ENCODE data around the gene ANKRD55. TPM values are rescaled to one million over a fixed set of nuclear protein-coding genes. Genes with fewer than 3 reads are reported as not detected.

ANKRD55 gene
- total and polyA plus RNA-seq, 2 donors (not counting 1 experiment from before 2014, with no cell fraction given) = 0.07 TPM; not detected in 1

DNA sequence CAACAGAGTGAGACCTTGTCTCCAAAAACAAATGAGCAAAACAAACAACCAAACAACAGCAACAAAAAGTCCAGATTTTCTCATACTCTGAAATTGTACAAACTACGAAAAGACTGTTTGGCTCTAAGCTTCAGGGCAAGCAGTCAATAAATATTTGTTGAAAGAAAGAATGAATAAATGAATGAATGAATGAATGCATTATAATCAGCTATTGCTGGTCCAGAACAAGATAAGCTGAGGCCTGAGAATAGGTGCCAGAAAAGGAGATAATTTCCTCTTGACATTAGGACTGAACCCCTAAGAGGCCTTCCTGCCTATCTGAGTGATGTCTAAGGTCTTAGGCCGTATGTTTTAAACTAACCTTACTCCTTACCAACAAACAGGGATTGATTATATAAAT lies 139.2 kb downstream of the ANKRD55 start:
- Mint-ChIP-seq H3K4me1 (peaks cover 2% of the 10 kb centered on the region), H3K27ac (no peak overlapping the region), H3K9me3 (ENCODE audit: insufficient read depth) (no peaks in the 10 kb centered on the region), H3K27me3 (peaks cover 4% of the 10 kb centered on the region), H3K4me3 (no peak overlapping the region)
- Histone ChIP-seq H3K4me3 (ENCODE audit: control extremely low read depth in 1 of 5, extremely low read depth in 1 of 5, insufficient read depth in 1 of 5, low read depth in 2 of 5, low read length in 4 of 5) (no peak overlapping the region), H3K27me3 (replicated peaks in 1 of 4; ENCODE audit: control extremely low read depth in 1 of 4, control insufficient read depth in 3 of 4, insufficient read depth in 4 of 4, low read length in 3 of 4) (no peaks in the 10 kb centered on the region), H2AFZ (ENCODE audit: insufficient read depth, low read depth, low read length, poor library complexity, severe bottlenecking) (no peak overlapping the region), H3K9me3 (ENCODE audit: control extremely low read depth in 1 of 3, control insufficient read depth in 2 of 3, insufficient read depth in 1 of 3, low read length in 2 of 3) (peaks cover 0 to 4% (median 0%) of the 10 kb centered on the region in 3 donors), H4K20me1 (ENCODE audit: control insufficient read depth, insufficient read depth, low read length, poor library complexity, severe bottlenecking) (no peaks in the 10 kb centered on the region), H3K4me2 (replicated peaks; ENCODE audit: low read depth, low read length, poor library complexity, severe bottlenecking) (no peak overlapping the region), H3K27ac (ENCODE audit: low read length in 2 of 2) (no peak overlapping the region), H3K4me1 (ENCODE audit: control insufficient read depth in 2 of 2, insufficient read depth in 2 of 2, low read length in 2 of 2) (no peaks in the 10 kb centered on the region), H3K9ac (ENCODE audit: low read length) (no peak overlapping the region), H3K79me2 (ENCODE audit: control insufficient read depth, insufficient read depth, low read length) (no peaks in the 10 kb centered on the region), H3K36me3 (replicated peaks in 1 of 2; ENCODE audit: control extremely low read depth in 1 of 2, control insufficient read depth in 1 of 2, extremely low read depth in 1 of 2, insufficient read depth in 2 of 2, low read length in 1 of 2) (no peaks in the 10 kb centered on the region)
- TF ChIP-seq, protein P1, sequence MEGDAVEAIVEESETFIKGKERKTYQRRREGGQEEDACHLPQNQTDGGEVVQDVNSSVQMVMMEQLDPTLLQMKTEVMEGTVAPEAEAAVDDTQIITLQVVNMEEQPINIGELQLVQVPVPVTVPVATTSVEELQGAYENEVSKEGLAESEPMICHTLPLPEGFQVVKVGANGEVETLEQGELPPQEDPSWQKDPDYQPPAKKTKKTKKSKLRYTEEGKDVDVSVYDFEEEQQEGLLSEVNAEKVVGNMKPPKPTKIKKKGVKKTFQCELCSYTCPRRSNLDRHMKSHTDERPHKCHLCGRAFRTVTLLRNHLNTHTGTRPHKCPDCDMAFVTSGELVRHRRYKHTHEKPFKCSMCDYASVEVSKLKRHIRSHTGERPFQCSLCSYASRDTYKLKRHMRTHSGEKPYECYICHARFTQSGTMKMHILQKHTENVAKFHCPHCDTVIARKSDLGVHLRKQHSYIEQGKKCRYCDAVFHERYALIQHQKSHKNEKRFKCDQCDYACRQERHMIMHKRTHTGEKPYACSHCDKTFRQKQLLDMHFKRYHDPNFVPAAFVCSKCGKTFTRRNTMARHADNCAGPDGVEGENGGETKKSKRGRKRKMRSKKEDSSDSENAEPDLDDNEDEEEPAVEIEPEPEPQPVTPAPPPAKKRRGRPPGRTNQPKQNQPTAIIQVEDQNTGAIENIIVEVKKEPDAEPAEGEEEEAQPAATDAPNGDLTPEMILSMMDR (IDR thresholded peaks at IDR 0.05) = no peak
- no peak for TF ChIP-seq EZH2 (IDR thresholded peaks at IDR 0.05; ENCODE audit: borderline replicate concordance, insufficient read depth, low read depth, low read length, poor library complexity, severe bottlenecking)
- WGBS (ENCODE audit: insufficient coverage) = no CpG with 5 or more reads among the region's 2 CpGs
- intact Hi-C loops (cut with micrococcal nuclease) = no loop called here
- ATAC-seq (ENCODE audit: low read depth) (no peak), DNase-seq (no peak)
- ChIA-PET POLR2A (no interaction called here), CTCF (no interaction called here)

DNA sequence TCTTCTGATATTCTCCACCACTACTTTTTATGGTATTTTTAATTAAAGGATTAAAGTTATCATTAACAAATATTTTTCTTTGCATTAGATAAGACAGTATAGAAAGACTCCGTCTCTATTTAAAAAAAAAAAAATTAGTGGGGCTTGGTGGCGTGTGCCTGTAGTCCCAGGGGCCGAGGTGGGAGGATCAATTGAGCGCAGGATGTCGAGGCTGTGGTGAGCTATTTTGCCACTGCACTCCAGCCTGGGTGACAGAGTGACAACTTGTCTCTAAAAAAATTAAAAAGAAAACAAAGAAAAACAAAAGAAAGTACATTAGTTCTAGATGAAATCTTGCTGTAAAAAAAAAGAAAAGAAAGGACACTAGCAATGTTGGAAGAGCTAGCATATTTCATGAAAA lies 141.0 kb downstream of the ANKRD55 start:
- POLR2A ChIA-PET = no interaction called here
- H3K9me3 Mint-ChIP-seq (ENCODE audit: insufficient read depth) = no peaks in the 10 kb centered on the region
- Histone ChIP-seq H3K9me3 (ENCODE audit: control extremely low read depth in 1 of 3, control insufficient read depth in 2 of 3, insufficient read depth in 1 of 3, low read length in 2 of 3) (peaks cover 0 to 4% (median 0%) of the 10 kb centered on the region in 3 donors), H3K27ac (ENCODE audit: low read length in 2 of 2) (no peak overlapping the region), H2AFZ (ENCODE audit: insufficient read depth, low read depth, low read length, poor library complexity, severe bottlenecking) (no peak overlapping the region), H3K4me3 (ENCODE audit: control extremely low read depth in 1 of 5, extremely low read depth in 1 of 5, insufficient read depth in 1 of 5, low read depth in 2 of 5, low read length in 4 of 5) (no peak overlapping the region), H3K79me2 (ENCODE audit: control insufficient read depth, insufficient read depth, low read length) (no peaks in the 10 kb centered on the region), H3K4me1 (ENCODE audit: control insufficient read depth in 2 of 2, insufficient read depth in 2 of 2, low read length in 2 of 2) (no peaks in the 10 kb centered on the region), H3K4me2 (replicated peaks; ENCODE audit: low read depth, low read length, poor library complexity, severe bottlenecking) (no peak overlapping the region), H4K20me1 (ENCODE audit: control insufficient read depth, insufficient read depth, low read length, poor library complexity, severe bottlenecking) (no peaks in the 10 kb centered on the region), H3K36me3 (replicated peaks in 1 of 2; ENCODE audit: control extremely low read depth in 1 of 2, control insufficient read depth in 1 of 2, extremely low read depth in 1 of 2, insufficient read depth in 2 of 2, low read length in 1 of 2) (no peaks in the 10 kb centered on the region), H3K27me3 (replicated peaks in 1 of 4; ENCODE audit: control extremely low read depth in 1 of 4, control insufficient read depth in 3 of 4, insufficient read depth in 4 of 4, low read length in 3 of 4) (no peaks in the 10 kb centered on the region), H3K9ac (ENCODE audit: low read length) (no peak overlapping the region)
- TF ChIP-seq, protein P1 (IDR thresholded peaks at IDR 0.05) = no peak
- TF ChIP-seq EZH2 (IDR thresholded peaks at IDR 0.05; ENCODE audit: borderline replicate concordance, insufficient read depth, low read depth, low read length, poor library complexity, severe bottlenecking) = no peak
- H3K27me3 Mint-ChIP-seq = peaks cover 7% of the 10 kb centered on the region
- DNase-seq (no peak), ATAC-seq (ENCODE audit: low read depth) (no peak)
- no CpG with 5 or more reads among the region's 5 CpGs for WGBS (ENCODE audit: insufficient coverage)
- peaks cover 2% of the 10 kb centered on the region for H3K4me1 Mint-ChIP-seq
- intact Hi-C loops (cut with micrococcal nuclease) = no loop called here
- CTCF ChIA-PET = no interaction called here
- H3K27ac Mint-ChIP-seq = no peak overlapping the region
- H3K4me3 Mint-ChIP-seq = no peak overlapping the region

All from B cell (primary cell).